ENCODE measurements around the gene SAMD11. TPM values are rescaled to one million over a fixed set of nuclear protein-coding genes. Genes with fewer than 3 reads are reported as not detected.

The SAMD11 gene
- total RNA-seq, 4 donors from 2014 or later, result 6.2 to 28.8 (median 13.9) TPM

DNA sequence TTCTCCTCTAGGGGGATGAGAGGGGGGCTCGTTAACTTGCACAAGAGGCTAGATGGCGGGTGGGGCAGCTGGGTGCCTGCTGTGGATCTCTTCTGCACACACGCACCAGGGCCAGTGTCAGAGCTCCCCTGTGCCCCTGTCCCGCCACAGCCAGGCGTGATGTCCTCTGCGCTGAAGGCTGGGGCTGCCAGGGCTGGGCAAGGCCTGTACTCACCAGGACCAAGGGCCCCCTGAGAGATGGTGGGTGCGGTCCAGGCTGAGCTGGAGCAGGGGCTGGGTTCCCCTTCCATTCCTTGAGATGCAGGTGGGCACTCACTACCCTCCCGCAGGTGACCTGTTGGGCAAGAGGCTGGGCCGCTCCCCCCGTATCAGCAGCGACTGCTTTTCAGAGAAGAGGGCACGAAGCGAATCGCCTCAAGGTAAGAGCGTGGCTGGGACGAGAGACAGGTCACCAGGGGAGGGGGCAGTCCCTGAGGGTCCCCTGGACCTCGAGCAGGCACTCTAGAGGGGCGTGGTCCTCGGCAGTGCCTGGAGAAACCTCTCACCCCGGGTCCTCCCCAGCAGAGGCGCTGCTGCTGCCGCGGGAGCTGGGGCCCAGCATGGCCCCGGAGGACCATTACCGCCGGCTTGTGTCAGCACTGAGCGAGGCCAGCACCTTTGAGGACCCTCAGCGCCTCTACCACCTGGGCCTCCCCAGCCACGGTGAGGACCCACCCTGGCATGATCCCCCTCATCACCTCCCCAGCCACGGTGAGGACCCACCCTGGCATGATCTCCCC is 15.2 kb downstream of the SAMD11 start:
- H3K4me3 ChIP-seq, result no peak overlapping the region
- H3K9me3 ChIP-seq, result no peaks in the 10 kb centered on the region
- H3K4me1 ChIP-seq, result peaks cover 40 to 66% (median 61%) of the 10 kb centered on the region in 4 donors
- WGBS, result 82% methylated on average over 29 of the region's 30 CpGs
- H3K27me3 ChIP-seq, result peaks cover 10 to 92% (median 45%) of the 10 kb centered on the region in 4 donors
- H3K27ac ChIP-seq (replicated peaks in 1 of 4), result peak overlapping the region in 1 of 4 donors; percentile 52
- intact Hi-C loops (cut with DNase I), result loop anchor here (5.0 kb wide), 1 partner anchor 37 kb away; no protein-coding TSS in a partner anchor
- TF ChIP-seq EP300 (IDR thresholded peaks at IDR 0.05) (no peak), POLR2A (IDR thresholded peaks at IDR 0.05; ENCODE audit: low read depth) (no peak), POLR2AphosphoS5 (IDR thresholded peaks at IDR 0.05) (no peak)
- TF ChIP-seq, protein P1, sequence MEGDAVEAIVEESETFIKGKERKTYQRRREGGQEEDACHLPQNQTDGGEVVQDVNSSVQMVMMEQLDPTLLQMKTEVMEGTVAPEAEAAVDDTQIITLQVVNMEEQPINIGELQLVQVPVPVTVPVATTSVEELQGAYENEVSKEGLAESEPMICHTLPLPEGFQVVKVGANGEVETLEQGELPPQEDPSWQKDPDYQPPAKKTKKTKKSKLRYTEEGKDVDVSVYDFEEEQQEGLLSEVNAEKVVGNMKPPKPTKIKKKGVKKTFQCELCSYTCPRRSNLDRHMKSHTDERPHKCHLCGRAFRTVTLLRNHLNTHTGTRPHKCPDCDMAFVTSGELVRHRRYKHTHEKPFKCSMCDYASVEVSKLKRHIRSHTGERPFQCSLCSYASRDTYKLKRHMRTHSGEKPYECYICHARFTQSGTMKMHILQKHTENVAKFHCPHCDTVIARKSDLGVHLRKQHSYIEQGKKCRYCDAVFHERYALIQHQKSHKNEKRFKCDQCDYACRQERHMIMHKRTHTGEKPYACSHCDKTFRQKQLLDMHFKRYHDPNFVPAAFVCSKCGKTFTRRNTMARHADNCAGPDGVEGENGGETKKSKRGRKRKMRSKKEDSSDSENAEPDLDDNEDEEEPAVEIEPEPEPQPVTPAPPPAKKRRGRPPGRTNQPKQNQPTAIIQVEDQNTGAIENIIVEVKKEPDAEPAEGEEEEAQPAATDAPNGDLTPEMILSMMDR (IDR thresholded peaks at IDR 0.05), result no peak
- DNase-seq (ENCODE audit: extremely low spot score), result no peak
- H3K36me3 ChIP-seq, result no peaks in the 10 kb centered on the region

DNA sequence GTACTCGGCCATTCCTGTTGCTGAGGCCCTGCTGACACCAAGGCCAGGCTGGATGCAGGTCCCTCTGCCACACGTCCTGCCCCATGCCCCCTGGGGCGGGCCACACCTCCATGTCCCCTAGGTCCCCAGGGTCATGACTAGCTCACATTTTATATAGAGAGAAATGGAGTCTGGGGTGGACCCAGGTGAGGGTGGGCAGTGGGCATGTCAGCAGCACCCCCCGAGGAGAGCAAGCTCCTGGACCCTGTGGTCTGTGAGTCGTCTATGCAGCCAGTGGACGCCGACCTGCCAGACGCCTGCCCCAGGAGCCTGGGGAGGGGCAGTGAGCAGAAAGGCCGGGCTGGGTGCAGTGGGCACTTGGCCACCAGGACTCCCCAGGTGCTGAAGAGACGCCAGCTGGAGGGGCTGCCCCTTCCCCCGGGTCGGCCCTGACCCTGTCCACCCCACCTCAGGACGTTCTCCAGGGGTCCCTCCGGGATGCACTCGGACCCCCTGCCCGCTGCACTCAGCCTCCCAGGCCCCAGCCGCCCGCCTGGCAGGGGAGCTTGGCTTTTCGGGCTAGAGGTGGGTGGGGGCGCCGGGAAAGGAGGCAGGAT is 15.9 kb downstream of the SAMD11 start:
- H3K36me3 ChIP-seq, result peaks cover 0 to 4% (median 2%) of the 10 kb centered on the region in 4 donors
- H3K4me3 ChIP-seq, result peak overlapping the region; percentile 48 to 61 (median 50)
- peaks cover 40 to 69% (median 63%) of the 10 kb centered on the region in 4 donors for H3K4me1 ChIP-seq
- H3K27me3 ChIP-seq, result peaks cover 10 to 93% (median 45%) of the 10 kb centered on the region in 4 donors
- DNase-seq (ENCODE audit: extremely low spot score), result no peak
- intact Hi-C loops (cut with DNase I), result loop anchor here (5.0 kb wide), 1 partner anchor 37 kb away; no protein-coding TSS in a partner anchor
- 13% methylated on average over 13 of the region's 21 CpGs for WGBS
- H3K9me3 ChIP-seq, result no peaks in the 10 kb centered on the region
- H3K27ac ChIP-seq (replicated peaks in 1 of 4), result peak overlapping the region; percentile 52 to 74 (median 60)
- TF ChIP-seq POLR2A (IDR thresholded peaks at IDR 0.05; ENCODE audit: low read depth) (no peak), EP300 (IDR thresholded peaks at IDR 0.05) (no peak), POLR2AphosphoS5 (IDR thresholded peaks at IDR 0.05) (no peak)
- TF ChIP-seq, protein P1 (IDR thresholded peaks at IDR 0.05), result no peak

DNA sequence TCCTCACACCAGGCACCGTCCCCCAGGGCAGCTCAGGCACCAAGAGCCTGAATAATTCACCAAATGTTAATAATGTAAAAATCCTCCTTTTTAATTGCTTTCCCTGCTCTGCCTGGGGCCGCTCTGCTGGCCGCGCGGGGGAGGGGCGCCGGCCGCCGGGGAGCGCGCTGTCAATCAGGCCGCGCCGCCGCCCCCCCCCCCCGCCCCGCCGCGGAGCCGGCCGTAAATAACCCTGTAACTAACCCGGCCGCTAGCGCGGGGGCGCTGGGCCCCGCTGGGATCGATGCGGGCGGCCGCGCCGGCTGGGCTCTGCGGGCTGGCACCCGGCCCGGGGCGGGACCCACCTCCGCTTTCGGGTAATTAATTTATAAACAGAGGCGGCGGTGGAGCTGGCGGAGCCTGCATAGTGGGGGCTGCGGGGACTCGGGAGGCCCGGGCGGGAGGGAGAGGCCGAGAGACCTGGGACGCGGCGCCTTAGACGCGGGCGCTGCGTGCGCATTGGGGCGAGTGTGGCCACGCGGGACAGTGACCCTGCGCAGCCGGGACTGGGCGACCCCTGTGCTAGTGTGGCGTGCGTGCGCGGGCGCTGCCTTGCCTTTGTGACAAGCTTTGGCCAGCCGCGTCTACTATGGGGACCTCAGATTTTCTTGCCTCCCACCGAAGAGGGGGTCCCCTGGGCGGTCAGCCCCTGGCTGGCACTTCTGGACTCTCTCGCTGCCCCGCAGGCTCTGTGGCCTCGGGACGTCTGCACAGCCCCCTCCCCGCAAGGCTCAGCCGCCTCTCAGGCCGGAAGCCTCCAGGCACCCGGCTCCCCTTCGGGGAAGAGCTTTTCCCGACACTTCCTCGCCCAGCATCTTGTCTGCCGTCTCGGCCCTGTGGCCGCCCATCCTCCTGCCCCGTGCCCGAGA is 16.6 kb downstream of the SAMD11 start:
- TF ChIP-seq, protein P1 (IDR thresholded peaks at IDR 0.05), result peak in 2 of 3 experiments; percentile 7 to 27
- TF ChIP-seq EP300 (IDR thresholded peaks at IDR 0.05), result no peak
- TF ChIP-seq POLR2A (IDR thresholded peaks at IDR 0.05; ENCODE audit: low read depth), result no peak
- TF ChIP-seq POLR2AphosphoS5 (IDR thresholded peaks at IDR 0.05), result peak in 1 of 2 donors; percentile 5
- peaks cover 0 to 11% (median 10%) of the 10 kb centered on the region in 4 donors for H3K36me3 ChIP-seq
- peak overlapping the region; percentile 48 to 61 (median 50) for H3K4me3 ChIP-seq
- no peaks in the 10 kb centered on the region for H3K9me3 ChIP-seq
- peak overlapping the region; percentile 58 to 78 (median 68) for H3K27ac ChIP-seq (replicated peaks in 1 of 4)
- under 1% methylated on average over 18 of the region's 86 CpGs for WGBS
- peaks cover 10 to 86% (median 39%) of the 10 kb centered on the region in 4 donors for H3K27me3 ChIP-seq
- intact Hi-C loops (cut with DNase I), result no loop called here
- H3K4me1 ChIP-seq, result peaks cover 40 to 68% (median 60%) of the 10 kb centered on the region in 4 donors
- DNase-seq (ENCODE audit: extremely low spot score), result no peak

DNA sequence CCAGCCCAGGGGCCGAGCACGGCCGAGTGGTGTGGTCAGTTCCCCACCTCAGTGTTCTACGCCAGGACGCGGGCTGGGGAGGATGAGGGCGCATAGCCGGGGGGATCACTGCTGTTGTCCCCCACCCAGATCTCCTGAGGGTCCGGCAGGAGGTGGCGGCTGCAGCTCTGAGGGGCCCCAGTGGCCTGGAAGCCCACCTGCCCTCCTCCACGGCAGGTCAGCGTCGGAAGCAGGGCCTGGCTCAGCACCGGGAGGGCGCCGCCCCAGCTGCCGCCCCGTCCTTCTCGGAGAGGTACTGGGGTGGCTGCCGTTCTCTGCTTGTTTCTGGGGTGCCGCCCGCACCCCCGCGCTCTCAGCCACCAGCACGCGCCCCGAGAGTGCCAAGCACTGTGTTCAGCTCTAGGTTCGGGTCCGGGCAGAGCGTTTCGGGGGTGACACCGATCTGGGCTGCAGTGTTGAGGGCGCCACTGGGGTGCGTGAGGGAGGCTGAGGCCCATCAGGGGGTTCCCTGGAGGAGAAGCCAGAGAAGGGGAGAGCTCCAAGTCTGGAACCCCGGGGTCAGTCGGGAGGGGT is 17.4 kb downstream of the SAMD11 start:
- TF ChIP-seq POLR2AphosphoS5 (IDR thresholded peaks at IDR 0.05) (no peak), POLR2A (IDR thresholded peaks at IDR 0.05; ENCODE audit: low read depth) (no peak), EP300 (IDR thresholded peaks at IDR 0.05) (no peak)
- TF ChIP-seq, protein P1 (IDR thresholded peaks at IDR 0.05), result no peak
- H3K9me3 ChIP-seq, result no peaks in the 10 kb centered on the region
- DNase-seq (ENCODE audit: extremely low spot score), result no peak
- peaks cover 2 to 19% (median 17%) of the 10 kb centered on the region in 4 donors for H3K36me3 ChIP-seq
- intact Hi-C loops (cut with DNase I), result no loop called here
- peak overlapping the region; percentile 48 to 61 (median 50) for H3K4me3 ChIP-seq
- WGBS, result 15% methylated on average over 4 of the region's 36 CpGs
- peaks cover 10 to 78% (median 33%) of the 10 kb centered on the region in 4 donors for H3K27me3 ChIP-seq
- H3K27ac ChIP-seq (replicated peaks in 1 of 4), result peak overlapping the region; percentile 58 to 78 (median 68)
- H3K4me1 ChIP-seq, result peaks cover 34 to 60% (median 53%) of the 10 kb centered on the region in 4 donors
